ENCODE data around the gene TCEANC.
A peak's percentile ranks its signal among the peaks of the same experiment; 100 is the strongest.
"Not testable (repeated sequence)": the region's sequence is repeated elsewhere in the genome, so short reads cannot be mapped to it uniquely, and the experiment has no call there.

TCEANC gene

GRCh38 chrX:13658602-13659001, 5.7 kb downstream of the TCEANC start:
- DNase-seq (ENCODE audit: low read depth in 2 of 2) = no peak

DNA sequence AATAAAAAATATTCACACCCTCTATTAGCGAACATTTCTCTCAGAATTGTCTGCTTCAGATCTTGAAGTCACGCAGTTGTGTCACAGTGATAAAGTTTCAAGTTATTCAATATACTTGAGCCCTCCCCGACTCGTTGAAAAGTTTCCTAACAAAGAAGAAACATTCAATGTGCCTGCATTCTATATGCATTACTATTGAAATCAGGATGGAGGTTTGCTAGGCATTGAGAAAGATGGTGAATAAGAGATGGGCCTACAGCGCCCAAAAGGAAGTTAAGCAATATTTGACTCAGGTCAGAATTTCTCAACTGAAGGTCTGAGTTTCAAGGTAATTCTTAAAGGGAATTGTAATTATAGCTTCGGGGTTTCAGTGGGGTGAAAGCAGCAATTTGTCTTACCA, 6.1 kb downstream of the TCEANC start:
- DNase-seq (ENCODE audit: low read depth in 2 of 2) = no peak

DNA sequence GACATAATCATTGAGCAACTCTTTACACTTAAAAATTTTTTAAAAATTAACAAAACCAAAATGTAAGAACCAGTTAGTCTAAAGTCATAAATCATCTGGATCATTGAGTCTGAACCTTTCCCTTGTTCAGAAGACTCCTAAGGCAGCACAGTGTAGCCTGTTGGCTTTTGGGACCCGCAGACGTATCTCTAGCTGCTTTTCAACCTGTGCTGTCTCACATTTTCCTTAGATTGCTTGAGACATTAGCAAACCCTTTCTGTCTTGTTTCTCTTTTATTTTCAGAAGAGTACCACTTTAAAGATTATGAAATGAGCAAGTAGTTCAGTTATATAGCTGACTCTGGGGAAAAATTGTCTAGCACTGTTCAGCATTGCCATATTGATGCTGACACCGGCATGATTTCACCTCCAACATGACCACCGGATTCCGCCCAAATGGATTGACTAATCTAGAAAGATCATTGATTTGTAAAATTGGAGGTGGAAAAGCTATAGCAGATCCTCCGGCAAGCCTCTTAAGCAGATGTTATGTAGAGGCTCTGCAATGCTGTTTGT, 8.9 kb downstream of the TCEANC start:
- no peak for DNase-seq (ENCODE audit: low read depth in 2 of 2)

GRCh38 chrX:13662355-13662791, 9.4 kb downstream of the TCEANC start:
- DNase-seq (ENCODE audit: low read depth in 2 of 2) = no peak

- no peak for DNase-seq (ENCODE audit: low read depth in 2 of 2)
Observed at GRCh38 chrX:13664020-13664419, 11.1 kb downstream of the TCEANC start.

DNA sequence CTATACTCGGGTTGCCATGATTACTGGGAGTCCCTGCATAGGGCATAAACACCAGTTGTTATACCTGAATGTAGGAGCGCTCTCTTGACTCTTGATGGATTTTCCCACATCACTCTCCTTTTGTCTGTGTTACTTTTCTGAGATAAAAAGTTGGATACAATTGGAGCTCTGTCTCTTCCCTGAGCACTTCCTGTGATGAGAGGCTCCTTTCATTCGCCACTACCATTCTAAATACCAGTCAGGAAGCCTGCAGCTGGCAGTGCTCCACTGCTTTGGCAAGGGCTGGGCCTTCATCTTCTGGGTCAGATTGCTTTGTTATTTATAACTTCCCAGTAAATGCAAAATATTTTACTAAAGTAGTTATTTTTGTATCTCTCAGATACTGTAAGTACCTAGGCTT, 13.9 kb downstream of the TCEANC start:
- DNase-seq (ENCODE audit: low read depth in 2 of 2) = no peak

GRCh38 chrX:13667919-13668318, 15.0 kb downstream of the TCEANC start:
- DNase-seq (ENCODE audit: low read depth in 2 of 2) = no peak

DNA sequence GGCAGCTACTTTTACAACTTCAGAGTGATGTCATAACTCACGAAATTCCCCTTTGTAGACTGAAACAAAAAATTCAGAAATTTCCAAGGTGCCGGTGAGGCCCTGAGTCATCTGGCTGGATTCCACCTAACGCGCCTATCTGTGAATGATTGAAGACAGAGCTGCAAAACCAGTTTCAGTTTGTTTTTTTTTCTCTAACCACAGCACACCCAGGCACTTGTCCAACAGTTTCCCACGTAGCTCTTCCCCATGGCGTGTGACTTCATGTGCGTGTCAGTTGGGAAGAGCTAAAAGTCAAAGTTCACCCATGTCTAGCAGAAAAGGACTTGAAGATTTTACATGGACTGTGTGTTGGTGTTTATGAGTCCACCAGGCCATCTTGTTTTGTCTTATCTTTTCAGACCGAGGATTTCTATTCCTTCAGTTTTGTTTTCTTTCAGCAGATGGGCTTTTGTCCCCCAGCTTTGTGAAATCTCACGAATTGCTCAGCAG, 16.4 kb downstream of the TCEANC start:
- peak in 1 of 2 donors; percentile 44 for DNase-seq (ENCODE audit: low read depth in 2 of 2)

- DNase-seq (ENCODE audit: low read depth in 2 of 2) = not testable (repeated sequence)
Observed at GRCh38 chrX:13669755-13670154, 16.8 kb downstream of the TCEANC start.

DNA sequence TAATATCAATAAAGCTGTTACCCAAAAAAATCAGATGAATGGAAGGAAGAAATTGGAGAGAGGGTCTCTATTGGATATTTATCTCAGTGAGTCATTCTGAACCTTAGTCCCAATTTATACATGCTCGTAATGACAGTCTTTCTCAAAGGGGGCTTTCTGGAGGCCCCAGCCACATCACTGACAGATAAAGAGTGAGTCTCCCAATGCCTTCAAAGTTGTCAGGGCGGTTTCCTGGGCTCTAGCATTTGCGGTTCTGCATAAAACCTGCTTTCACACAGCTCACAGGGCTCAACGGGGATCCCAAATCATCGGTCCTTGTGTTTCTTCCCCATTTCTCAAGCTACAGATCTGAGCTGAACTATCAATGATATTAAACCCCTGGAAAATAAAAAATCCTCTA, 17.3 kb downstream of the TCEANC start:
- DNase-seq (ENCODE audit: low read depth in 2 of 2) = no peak

DNA sequence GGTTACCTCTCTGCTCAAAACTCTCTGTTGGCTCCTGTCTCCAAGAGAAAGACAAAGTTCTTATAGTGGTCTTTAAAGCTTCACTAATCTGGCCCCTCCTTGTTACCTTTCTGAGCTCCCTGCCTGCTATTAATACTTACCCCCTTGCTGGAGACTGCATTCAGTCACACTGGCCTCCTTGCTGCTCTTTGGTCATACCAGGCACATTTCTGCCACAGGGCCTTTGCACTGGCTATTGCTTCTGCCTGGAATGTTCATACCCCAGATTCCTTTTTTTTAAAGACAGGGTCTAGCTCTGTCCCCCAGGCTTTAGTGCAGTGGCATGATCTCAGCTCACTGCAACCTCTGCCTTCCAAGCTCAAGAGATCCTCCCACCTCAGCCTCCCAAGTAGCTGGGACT, 20.1 kb downstream of the TCEANC start:
- DNase-seq (ENCODE audit: low read depth in 2 of 2) = no peak

DNA sequence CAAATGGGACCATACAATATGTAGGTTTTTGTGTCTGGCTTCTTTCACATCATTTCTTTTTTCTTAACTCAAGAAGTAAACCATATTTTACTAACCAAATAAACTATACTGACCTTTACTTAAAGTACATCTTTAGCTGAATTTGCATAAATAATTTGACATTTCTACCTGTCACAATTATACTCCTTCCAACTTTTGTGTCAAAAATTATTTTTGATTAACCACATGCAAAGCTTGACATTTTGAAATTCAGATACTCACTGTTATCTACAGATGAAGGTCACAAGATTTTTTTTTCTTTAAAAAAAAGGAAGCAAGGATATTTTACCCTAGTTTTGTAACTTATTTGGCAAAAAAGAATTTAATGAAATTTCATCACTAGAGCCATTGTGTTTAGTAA, 23.9 kb downstream of the TCEANC start:
- no peak for DNase-seq (ENCODE audit: low read depth in 2 of 2)

- not testable (repeated sequence) for DNase-seq (ENCODE audit: low read depth in 2 of 2)
Observed at GRCh38 chrX:13679700-13680099, 26.8 kb downstream of the TCEANC start.

DNA sequence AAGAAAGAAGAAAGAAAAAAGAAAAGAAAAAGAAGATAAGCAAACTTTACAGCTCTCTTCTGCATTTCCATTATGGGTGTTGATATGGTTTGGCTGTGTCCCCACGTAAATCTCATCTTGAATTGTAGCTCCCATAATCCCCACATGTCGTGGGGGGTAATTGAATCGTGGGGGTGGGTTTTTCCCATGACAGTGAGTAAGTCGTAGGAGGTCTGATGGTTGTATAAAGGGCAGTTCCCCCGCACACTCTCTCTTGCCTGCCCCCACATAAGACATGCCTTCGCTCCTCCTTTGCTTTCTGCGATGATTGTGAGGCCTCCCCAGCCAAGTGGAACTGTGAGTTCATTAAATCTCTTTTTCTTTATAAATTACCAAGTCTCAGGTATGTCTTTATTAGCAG, 28.7 kb downstream of the TCEANC start:
- no peak for DNase-seq (ENCODE audit: low read depth in 2 of 2)

- no peak for DNase-seq (ENCODE audit: low read depth in 2 of 2)
Observed at GRCh38 chrX:13684361-13684760, 31.4 kb downstream of the TCEANC start.

DNA sequence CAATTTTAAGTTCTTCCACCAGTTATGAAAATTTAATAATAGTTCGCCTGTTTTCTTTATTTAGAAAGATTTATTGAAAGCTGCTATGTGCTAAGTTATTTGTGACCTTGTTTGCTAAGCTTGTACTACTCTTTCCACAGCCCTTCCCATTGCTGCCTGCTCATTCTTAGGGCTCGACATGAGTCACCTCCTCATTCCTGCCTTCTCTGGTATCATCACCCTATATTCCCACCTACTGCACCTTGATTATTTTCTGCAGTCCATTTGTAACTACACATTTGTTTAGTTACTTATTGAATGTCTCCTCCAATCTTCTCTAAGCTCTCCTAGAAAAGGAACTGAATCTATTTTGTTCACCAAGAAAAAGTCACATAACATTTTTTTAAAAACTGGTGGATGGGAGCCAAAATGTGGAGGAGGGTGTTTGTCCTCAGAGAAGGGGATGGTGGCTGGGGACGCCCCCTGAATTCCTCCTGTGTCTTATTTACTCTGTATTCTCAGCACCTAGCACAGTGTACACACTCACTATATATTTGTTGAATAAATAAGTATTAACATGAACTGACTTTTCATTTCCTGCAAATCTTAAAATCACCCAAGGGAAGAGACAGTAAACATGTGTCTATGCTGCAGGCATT, 32.3 kb downstream of the TCEANC start:
- no peak for DNase-seq (ENCODE audit: low read depth in 2 of 2)

DNA sequence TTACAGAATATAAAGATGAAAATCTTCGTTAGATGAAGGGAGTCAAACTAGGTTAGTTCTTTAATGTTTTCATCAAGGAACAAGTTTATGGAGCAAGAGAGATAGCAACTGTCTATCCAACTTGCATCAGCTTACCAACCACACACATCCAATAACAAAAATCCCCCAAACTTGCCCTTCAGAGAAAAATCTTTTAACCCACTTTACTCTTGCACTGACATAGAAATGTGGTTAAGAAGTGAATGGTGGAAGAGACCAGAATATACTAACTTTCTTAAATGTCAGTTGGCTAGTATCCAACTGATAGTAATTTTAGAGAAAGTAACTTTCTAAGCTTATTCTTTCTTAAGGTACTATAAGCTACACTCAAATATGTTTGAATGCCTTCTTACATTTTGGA, 34.3 kb downstream of the TCEANC start:
- no peak for DNase-seq (ENCODE audit: low read depth in 2 of 2)

DNA sequence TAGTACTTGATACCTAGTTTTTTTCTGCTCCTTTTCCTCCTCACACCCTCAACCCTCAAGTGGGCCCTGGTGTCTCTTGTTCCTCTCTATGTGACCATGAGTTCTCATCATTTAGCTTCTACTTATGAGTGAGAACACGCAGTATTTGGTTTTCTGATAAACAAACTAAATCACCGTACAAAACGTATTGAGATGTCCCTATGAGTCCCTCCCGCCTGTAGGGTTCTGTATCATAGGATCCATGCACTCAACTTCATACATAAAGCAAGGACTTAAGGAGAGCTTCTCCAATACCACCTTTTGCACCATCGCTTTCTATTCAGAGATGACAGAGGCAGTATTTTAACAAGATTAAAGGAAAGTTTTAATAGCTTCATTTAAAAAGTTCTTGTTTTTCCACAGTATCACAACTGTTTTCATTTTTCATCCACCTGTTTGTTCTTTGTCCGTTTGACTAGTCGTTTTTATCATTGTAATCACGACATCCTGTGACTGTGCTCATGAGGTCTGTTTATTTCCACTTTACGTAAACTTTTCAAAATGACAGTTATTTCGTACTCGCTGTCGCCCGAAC, 35.5 kb downstream of the TCEANC start:
- DNase-seq (ENCODE audit: low read depth in 2 of 2) = no peak

- peak; percentile 71 to 76 for DNase-seq (ENCODE audit: low read depth in 2 of 2)
Observed at GRCh38 chrX:13688958-13689740, 36.2 kb downstream of the TCEANC start, which contains the start of gene RAB9A. Gene RAB9A (plus strand): TSS chrX:13689128. CDS start chrX:13708747, 19,619 bp downstream.

- DNase-seq (ENCODE audit: low read depth in 2 of 2) = no peak
Observed at GRCh38 chrX:13689741-13690211, 36.8 kb downstream of the TCEANC start.

GRCh38 chrX:13690836-13691235, 37.9 kb downstream of the TCEANC start:
- no peak for DNase-seq (ENCODE audit: low read depth in 2 of 2)

- DNase-seq (ENCODE audit: low read depth in 2 of 2) = no peak
Observed at GRCh38 chrX:13691841-13692371, 39.0 kb downstream of the TCEANC start.
